GM23338 (cell line): ENCODE data around the gene TOMM7. TPM values are rescaled to one million over a fixed set of nuclear protein-coding genes. Genes with fewer than 3 reads are reported as not detected.

Experiments used
- ATAC-seq: fragments of 200-7000 bp; cut with Tn5 transposase; 3 replicates; pipeline ENCODE4 v1.9.1; 2020
- DNase-seq: peaks from one replicate; pipeline ENCODE4 v3.0.0-alpha.2; 2015; ENCODE audit warnings: low spot score
- H2AFZ ChIP-seq: fragments of 200-600 bp; sonication (generic); 2 replicates; pipeline ENCODE4 v1.8.0; 2016; ENCODE audit warnings: antibody characterized with exemption, mild to moderate bottlenecking, moderate library complexity
- H3F3A ChIP-seq: fragments of 200-600 bp; sonication (generic); replicated peaks from 2 replicates; pipeline ENCODE4 v1.8.0; 2017; ENCODE audit warnings: antibody characterized with exemption, mixed run types, low read depth
- H3K27ac ChIP-seq: fragments of 200-600 bp; sonication (generic); 2 replicates; pipeline ENCODE4 v1.6.1; 2016; ENCODE audit warnings: low read depth
- H3K27me3 ChIP-seq: fragments of 200-600 bp; sonication (generic); 2 replicates; pipeline ENCODE4 v1.8.0; 2016; ENCODE audit warnings: mild to moderate bottlenecking, mixed run types, moderate library complexity; ENCODE audit not compliant: insufficient read depth
- H3K36me3 ChIP-seq: fragments of 200-600 bp; sonication (generic); 2 replicates; pipeline ENCODE4 v1.8.0; 2016; ENCODE audit warnings: mild to moderate bottlenecking; ENCODE audit not compliant: insufficient read depth
- H3K4me1 ChIP-seq: fragments of 200-600 bp; sonication (generic); 2 replicates; pipeline ENCODE4 v1.8.0; 2016; ENCODE audit warnings: mild to moderate bottlenecking, moderate library complexity; ENCODE audit not compliant: insufficient read depth
- H3K4me2 ChIP-seq: fragments of 200-600 bp; sonication (generic); 2 replicates; pipeline ENCODE4 v1.7.1; 2017; ENCODE audit warnings: mixed run types
- H3K4me3 ChIP-seq: fragments of 200-600 bp; sonication (generic); 2 replicates; pipeline ENCODE4 v1.6.1; 2016; ENCODE audit warnings: mixed run types
- H3K79me2 ChIP-seq: fragments of 200-600 bp; sonication (generic); replicated peaks from 2 replicates; pipeline ENCODE4 v1.8.0; 2017; ENCODE audit warnings: mild to moderate bottlenecking; ENCODE audit not compliant: insufficient read depth
- H3K9me2 ChIP-seq: fragments of 200-600 bp; sonication (generic); 2 replicates; pipeline ENCODE4 v1.8.0; 2017; ENCODE audit not compliant: insufficient read depth
- H4K20me1 ChIP-seq: fragments of 200-600 bp; sonication (generic); replicated peaks from 2 replicates; pipeline ENCODE4 v1.8.0; 2017; ENCODE audit warnings: mild to moderate bottlenecking; ENCODE audit not compliant: insufficient read depth
- H3K27ac Mint-ChIP-seq: 2 replicates; pipeline ENCODE4 v1.8.0; 2020; ENCODE audit warnings: inconsistent platforms, mild to moderate bottlenecking, moderate library complexity, mixed read lengths
- H3K27me3 Mint-ChIP-seq: 3 replicates; pipeline ENCODE4 v1.8.0; 2022; ENCODE audit warnings: low read depth, mild to moderate bottlenecking, moderate library complexity, mixed read lengths, inconsistent platforms; ENCODE audit not compliant: insufficient read depth, poor library complexity
- H3K36me3 Mint-ChIP-seq: 3 replicates; pipeline ENCODE4 v1.8.0; 2021; ENCODE audit warnings: low read depth, mild to moderate bottlenecking, inconsistent platforms, moderate library complexity, mixed read lengths
- H3K4me1 Mint-ChIP-seq: 3 replicates; pipeline ENCODE4 v1.8.0; 2020; ENCODE audit warnings: mild to moderate bottlenecking, inconsistent platforms, mixed read lengths
- H3K4me3 Mint-ChIP-seq: 3 replicates; pipeline ENCODE4 v1.8.0; 2021; ENCODE audit warnings: moderate library complexity, mild to moderate bottlenecking, inconsistent platforms, mixed read lengths
- H3K9me3 Mint-ChIP-seq: 3 replicates; pipeline ENCODE4 v1.8.0; 2020; ENCODE audit warnings: moderate library complexity, mild to moderate bottlenecking, inconsistent platforms, mixed read lengths
- CREB1 ChIP-seq: fragments of 250-450 bp; sonication (Bioruptor Pico); IDR thresholded peaks from 2 replicates; pipeline ENCODE4 v1.5.0; 2020; ENCODE audit warnings: low read depth, mild to moderate bottlenecking, moderate library complexity
- EZH2phosphoT487 ChIP-seq: fragments of 200-600 bp; sonication (generic); IDR thresholded peaks from one replicate; pipeline ENCODE4 v1.8.1; 2018; ENCODE audit warnings: antibody characterized with exemption; ENCODE audit not compliant: unreplicated experiment
- JUNB ChIP-seq: IDR thresholded peaks from one replicate; pipeline ENCODE4 v1.6.1; 2016; ENCODE audit warnings: antibody characterized with exemption; ENCODE audit not compliant: unreplicated experiment
- NANOG ChIP-seq: IDR thresholded peaks from 2 replicates; pipeline ENCODE4 v1.6.1; 2016; ENCODE audit warnings: antibody characterized with exemption, borderline replicate concordance
- polyA plus RNA-seq: library from polyadenylated mRNA; unstranded; fragments of >200 nt; fragmentation: Nextera tagmentation; extraction: Ambion mirVana; gene quantifications from 2 replicates; pipeline ENCODE4 v1.2.1, GENCODE V29; 2016
- total RNA-seq: library from RNA; depleted of rRNA; stranded (reverse); fragments of >200 nt; shearing (Covaris generic); gene quantifications from 2 replicates; pipeline ENCODE4 v1.2.3, GENCODE V29; 2014
- TF ChIP-seq, protein P1 (sequence below), 2 experiments: fragments of 200-600 bp in 1 of 2; sonication (generic) in 1 of 2; conservative IDR thresholded peaks; 2 replicates each; pipeline versions ENCODE4 v1.5.1 to v1.6.1; 2016 to 2017; ENCODE audit warnings: antibody characterized with exemption in 2 of 2, low read depth in 2 of 2, mild to moderate bottlenecking in 2 of 2, moderate library complexity in 1 of 2
- TF ChIP-seq, protein P2 (sequence below): IDR thresholded peaks from 2 replicates; pipeline ENCODE4 v1.6.1; 2016; ENCODE audit warnings: antibody characterized with exemption

The TOMM7 gene
- total and polyA plus RNA-seq, 2 experiments from 2014 or later: 164 to 920 TPM

DNA sequence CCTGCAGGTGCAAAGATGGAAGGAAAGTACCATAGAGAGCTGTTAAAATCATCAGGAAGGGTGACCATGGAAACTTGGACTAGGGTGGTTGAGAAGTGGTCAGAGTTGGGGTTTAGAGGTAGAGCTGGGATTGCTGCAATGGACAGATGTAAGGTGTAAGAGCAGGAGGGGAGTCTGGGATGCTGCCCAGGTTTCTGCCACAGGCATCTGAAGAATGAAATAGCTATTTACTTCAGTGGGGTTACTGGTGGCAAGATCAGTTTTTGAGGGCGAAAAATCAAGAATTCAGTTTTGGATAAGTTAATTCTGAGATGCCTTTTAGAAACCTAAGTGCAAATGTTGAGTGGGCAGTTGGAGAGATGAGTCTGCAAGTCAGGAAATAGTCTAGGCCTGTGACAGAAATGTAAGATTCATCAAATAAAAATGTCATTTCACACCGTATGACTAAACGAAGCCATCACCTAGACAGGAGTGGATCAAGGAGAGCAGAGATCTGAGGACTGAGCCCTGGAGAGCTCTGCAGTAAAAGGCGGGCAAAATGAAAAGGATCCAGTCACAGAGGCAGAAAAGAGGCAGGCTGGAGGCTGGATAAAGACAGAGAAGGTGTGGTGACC is 22.7 kb upstream of the TOMM7 start (continued):
- TF ChIP-seq, protein P1, sequence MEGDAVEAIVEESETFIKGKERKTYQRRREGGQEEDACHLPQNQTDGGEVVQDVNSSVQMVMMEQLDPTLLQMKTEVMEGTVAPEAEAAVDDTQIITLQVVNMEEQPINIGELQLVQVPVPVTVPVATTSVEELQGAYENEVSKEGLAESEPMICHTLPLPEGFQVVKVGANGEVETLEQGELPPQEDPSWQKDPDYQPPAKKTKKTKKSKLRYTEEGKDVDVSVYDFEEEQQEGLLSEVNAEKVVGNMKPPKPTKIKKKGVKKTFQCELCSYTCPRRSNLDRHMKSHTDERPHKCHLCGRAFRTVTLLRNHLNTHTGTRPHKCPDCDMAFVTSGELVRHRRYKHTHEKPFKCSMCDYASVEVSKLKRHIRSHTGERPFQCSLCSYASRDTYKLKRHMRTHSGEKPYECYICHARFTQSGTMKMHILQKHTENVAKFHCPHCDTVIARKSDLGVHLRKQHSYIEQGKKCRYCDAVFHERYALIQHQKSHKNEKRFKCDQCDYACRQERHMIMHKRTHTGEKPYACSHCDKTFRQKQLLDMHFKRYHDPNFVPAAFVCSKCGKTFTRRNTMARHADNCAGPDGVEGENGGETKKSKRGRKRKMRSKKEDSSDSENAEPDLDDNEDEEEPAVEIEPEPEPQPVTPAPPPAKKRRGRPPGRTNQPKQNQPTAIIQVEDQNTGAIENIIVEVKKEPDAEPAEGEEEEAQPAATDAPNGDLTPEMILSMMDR (conservative IDR thresholded peaks at IDR 0.05; ENCODE audit: low read depth in 2 of 2): no peak
- TF ChIP-seq, protein P2, sequence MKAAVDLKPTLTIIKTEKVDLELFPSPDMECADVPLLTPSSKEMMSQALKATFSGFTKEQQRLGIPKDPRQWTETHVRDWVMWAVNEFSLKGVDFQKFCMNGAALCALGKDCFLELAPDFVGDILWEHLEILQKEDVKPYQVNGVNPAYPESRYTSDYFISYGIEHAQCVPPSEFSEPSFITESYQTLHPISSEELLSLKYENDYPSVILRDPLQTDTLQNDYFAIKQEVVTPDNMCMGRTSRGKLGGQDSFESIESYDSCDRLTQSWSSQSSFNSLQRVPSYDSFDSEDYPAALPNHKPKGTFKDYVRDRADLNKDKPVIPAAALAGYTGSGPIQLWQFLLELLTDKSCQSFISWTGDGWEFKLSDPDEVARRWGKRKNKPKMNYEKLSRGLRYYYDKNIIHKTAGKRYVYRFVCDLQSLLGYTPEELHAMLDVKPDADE: no peak
- no peak for TF ChIP-seq JUNB
- no peak for TF ChIP-seq NANOG
- no peak for TF ChIP-seq EZH2phosphoT487

DNA sequence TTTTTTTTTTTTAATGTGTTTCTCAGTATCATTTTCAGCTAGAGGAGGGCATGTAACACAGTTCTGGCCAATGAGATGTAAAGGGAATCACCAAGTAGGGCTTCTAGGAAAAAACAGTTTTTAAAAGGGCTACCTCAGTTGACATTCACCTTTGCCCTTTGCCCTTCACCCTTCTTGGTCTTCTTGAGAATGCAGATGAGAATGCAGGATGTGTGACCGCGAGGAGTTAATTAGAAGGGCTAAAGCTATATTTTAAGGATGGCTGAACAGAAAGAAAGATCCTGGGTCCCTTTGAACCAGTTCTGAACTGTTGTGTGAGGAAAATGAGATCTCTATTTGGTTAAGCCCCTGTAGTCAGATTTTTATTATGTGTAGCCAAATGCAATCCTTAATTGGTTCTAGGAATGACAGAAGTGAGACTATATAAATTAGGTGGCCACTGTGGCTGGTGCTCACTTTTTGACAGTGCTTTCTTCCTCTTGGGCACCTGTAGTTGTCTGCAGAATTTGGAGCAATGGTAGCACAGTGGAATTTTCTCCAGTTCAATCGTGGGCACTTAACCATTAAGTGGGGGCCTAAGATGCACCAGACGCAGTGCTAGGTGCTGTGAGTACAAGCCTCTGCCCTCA is 21.1 kb upstream of the TOMM7 start:
- Mint-ChIP-seq H3K9me3 (peaks cover 7% of the 10 kb centered on the region; the same call in 1 of the 3 replicates), H3K4me1 (peaks cover 13% of the 10 kb centered on the region), H3K27me3 (peaks cover 5% of the 10 kb centered on the region), H3K4me3 (no peak overlapping the region), H3K36me3 (no peaks in the 10 kb centered on the region; the same call in 2 of the 3 replicates), H3K27ac (no peak overlapping the region)
- Histone ChIP-seq H2AFZ (0 out of 2 replicates have a peak overlapping the region, but pooled peaks have one; percentile 38), H3K4me1 (peaks cover 16% of the 10 kb centered on the region), H3K27me3 (no peaks in the 10 kb centered on the region), H4K20me1 (no peaks in the 10 kb centered on the region), H3K9me2 (no peaks in the 10 kb centered on the region), H3K4me2 (no peak overlapping the region), H3K36me3 (no peaks in the 10 kb centered on the region), H3K4me3 (no peak overlapping the region), H3K27ac (no peak overlapping the region), H3F3A (no peaks in the 10 kb centered on the region), H3K79me2 (no peaks in the 10 kb centered on the region)
- TF ChIP-seq NANOG: no peak
- no peak for ATAC-seq
- DNase-seq: no peak

DNA sequence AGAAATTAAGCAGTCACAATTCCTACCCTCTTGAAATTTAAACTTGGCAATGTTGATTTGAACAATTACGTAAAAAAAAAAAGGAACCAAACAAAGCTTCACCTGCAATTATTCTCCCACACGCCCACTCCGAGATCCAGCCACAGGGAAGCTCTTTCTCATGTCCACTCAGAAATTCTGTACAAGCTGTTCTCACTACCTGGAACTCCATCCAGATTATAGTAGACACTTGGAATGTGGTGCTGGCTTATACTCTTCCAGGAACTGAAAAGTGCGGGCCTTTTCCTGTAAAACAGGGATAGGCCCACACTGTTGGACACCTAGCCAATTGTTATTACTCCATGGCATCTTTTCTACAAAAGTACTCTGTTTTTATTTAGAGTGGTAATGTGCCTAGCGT is 20.3 kb upstream of the TOMM7 start:
- peak overlapping the region; percentile 75; the same call in 1 of the 2 replicates for H3K27ac ChIP-seq
- peaks cover 16% of the 10 kb centered on the region for H3K4me1 Mint-ChIP-seq
- H3K27me3 Mint-ChIP-seq: peaks cover 6% of the 10 kb centered on the region
- no peaks in the 10 kb centered on the region for H3F3A ChIP-seq
- peak overlapping the region; percentile 50; the same call in 1 of the 2 replicates for H3K27ac Mint-ChIP-seq
- H2AFZ ChIP-seq: no peak overlapping the region; the same call in 1 of the 2 replicates
- no peak overlapping the region for H3K4me3 ChIP-seq
- no peak overlapping the region for H3K4me3 Mint-ChIP-seq
- DNase-seq (no peak), ATAC-seq (no peak)
- H3K4me2 ChIP-seq: peak overlapping the region; percentile 31; the same call in 1 of the 2 replicates
- peaks cover 16% of the 10 kb centered on the region for H3K4me1 ChIP-seq
- H3K27me3 ChIP-seq: no peaks in the 10 kb centered on the region
- H3K79me2 ChIP-seq: no peaks in the 10 kb centered on the region
- H4K20me1 ChIP-seq: no peaks in the 10 kb centered on the region
- no peak for TF ChIP-seq NANOG
- no peak for TF ChIP-seq CREB1
- H3K9me2 ChIP-seq: no peaks in the 10 kb centered on the region
- H3K36me3 ChIP-seq: no peaks in the 10 kb centered on the region
- H3K36me3 Mint-ChIP-seq: no peaks in the 10 kb centered on the region; the same call in 2 of the 3 replicates
- H3K9me3 Mint-ChIP-seq: peaks cover 7% of the 10 kb centered on the region; the same call in 1 of the 3 replicates
